Stimulated activated naive B cell treated with anti-CD40 and anti-IgM and Interleukin-4, amounts not matched to agents 10 μg/mL and 1 μg/mL and 100 μg/mL, for 72 hours (primary cell): Measurements from ENCODE around the gene TMEM82.

ENCODE experiments used
- ATAC-seq, 2 donors: fragments of 150-1000 bp; cut with Tn5 transposase; replicated peaks; 2 replicates each; pipeline ENCODE4 v1.10.0; 2021; ENCODE audit warnings: moderate library complexity in 1 of 2
- DNase-seq: peaks from one replicate; pipeline ENCODE4 v3.0.0; 2021
- H3K27ac Mint-ChIP-seq: one replicate; pipeline ENCODE4 v1.8.0; 2022; ENCODE audit warnings: mild to moderate bottlenecking, mixed read lengths
- H3K27me3 Mint-ChIP-seq, 2 donors: one replicate each; pipeline ENCODE4 v1.8.0; 2022; ENCODE audit warnings: mixed read lengths in 2 of 2
- H3K36me3 Mint-ChIP-seq, 2 donors: one replicate each; pipeline ENCODE4 v1.8.0; 2022; ENCODE audit warnings: mixed read lengths in 2 of 2, mild to moderate bottlenecking in 1 of 2
- H3K4me1 Mint-ChIP-seq, 2 donors: one replicate each; pipeline ENCODE4 v1.8.0; 2022; ENCODE audit warnings: mixed read lengths in 2 of 2, mild to moderate bottlenecking in 1 of 2
- H3K4me3 Mint-ChIP-seq, 2 donors: one replicate each; pipeline ENCODE4 v1.8.0; 2022; ENCODE audit warnings: mild to moderate bottlenecking in 2 of 2, mixed read lengths in 2 of 2, moderate library complexity in 1 of 2
- H3K9me3 Mint-ChIP-seq, 2 donors: one replicate each; pipeline ENCODE4 v1.8.0; 2022; ENCODE audit warnings: mixed read lengths in 2 of 2, mild to moderate bottlenecking in 1 of 2

TMEM82 gene

GRCh38 chr1:15749399-15750291 is 7.3 kb downstream of the TMEM82 start:
- H3K4me3 Mint-ChIP-seq: no peak overlapping the region
- H3K9me3 Mint-ChIP-seq: no peaks in the 10 kb centered on the region
- H3K27me3 Mint-ChIP-seq: peaks cover 17 to 35% of the 10 kb centered on the region in 2 donors
- no peaks in the 10 kb centered on the region for H3K4me1 Mint-ChIP-seq
- no peak for DNase-seq
- no peak for ATAC-seq
- H3K36me3 Mint-ChIP-seq: no peaks in the 10 kb centered on the region
- H3K27ac Mint-ChIP-seq: no peak overlapping the region

- peaks cover 0 to under 1% of the 10 kb centered on the region in 2 donors for H3K4me1 Mint-ChIP-seq
- no peak overlapping the region for H3K27ac Mint-ChIP-seq
- no peaks in the 10 kb centered on the region for H3K36me3 Mint-ChIP-seq
- ATAC-seq (no peak), DNase-seq (no peak)
- H3K27me3 Mint-ChIP-seq: peaks cover 25 to 44% of the 10 kb centered on the region in 2 donors
- no peak overlapping the region for H3K4me3 Mint-ChIP-seq
- no peaks in the 10 kb centered on the region for H3K9me3 Mint-ChIP-seq
Observed at GRCh38 chr1:15750924-15751323, 8.6 kb downstream of the TMEM82 start.

- Mint-ChIP-seq H3K4me1 (peaks cover 4 to 9% of the 10 kb centered on the region in 2 donors), H3K36me3 (no peaks in the 10 kb centered on the region), H3K27ac (no peak overlapping the region), H3K27me3 (peaks cover 32 to 47% of the 10 kb centered on the region in 2 donors), H3K9me3 (no peaks in the 10 kb centered on the region), H3K4me3 (no peak overlapping the region)
- ATAC-seq (no peak), DNase-seq (no peak)
Observed at GRCh38 chr1:15751717-15752116, 9.4 kb downstream of the TMEM82 start.

GRCh38 chr1:15753776-15754175 is 11.5 kb downstream of the TMEM82 start:
- H3K27ac Mint-ChIP-seq: no peak overlapping the region
- no peak overlapping the region for H3K4me3 Mint-ChIP-seq
- DNase-seq: no peak
- peaks cover 10 to 24% of the 10 kb centered on the region in 2 donors for H3K4me1 Mint-ChIP-seq
- no peak for ATAC-seq
- no peaks in the 10 kb centered on the region for H3K9me3 Mint-ChIP-seq
- H3K27me3 Mint-ChIP-seq: peaks cover 42 to 56% of the 10 kb centered on the region in 2 donors
- no peaks in the 10 kb centered on the region for H3K36me3 Mint-ChIP-seq

GRCh38 chr1:15755021-15755645 is 12.8 kb downstream of the TMEM82 start:
- no peaks in the 10 kb centered on the region for H3K36me3 Mint-ChIP-seq
- no peak for ATAC-seq
- peaks cover 10 to 29% of the 10 kb centered on the region in 2 donors for H3K4me1 Mint-ChIP-seq
- no peak for DNase-seq
- H3K4me3 Mint-ChIP-seq: no peak overlapping the region
- H3K27me3 Mint-ChIP-seq: peaks cover 49 to 64% of the 10 kb centered on the region in 2 donors
- H3K27ac Mint-ChIP-seq: no peak overlapping the region
- no peaks in the 10 kb centered on the region for H3K9me3 Mint-ChIP-seq

GRCh38 chr1:15755646-15756040 is 13.3 kb downstream of the TMEM82 start:
- ATAC-seq (no peak), DNase-seq (no peak)
- peaks cover 10 to 30% of the 10 kb centered on the region in 2 donors for H3K4me1 Mint-ChIP-seq
- H3K27ac Mint-ChIP-seq: no peak overlapping the region
- no peaks in the 10 kb centered on the region for H3K9me3 Mint-ChIP-seq
- H3K36me3 Mint-ChIP-seq: no peaks in the 10 kb centered on the region
- H3K27me3 Mint-ChIP-seq: peaks cover 52 to 68% of the 10 kb centered on the region in 2 donors
- no peak overlapping the region for H3K4me3 Mint-ChIP-seq

GRCh38 chr1:15756143-15757015 is 14.1 kb downstream of the TMEM82 start:
- Mint-ChIP-seq H3K27ac (no peak overlapping the region), H3K4me1 (peaks cover 10 to 33% of the 10 kb centered on the region in 2 donors), H3K27me3 (peaks cover 53 to 69% of the 10 kb centered on the region in 2 donors), H3K36me3 (no peaks in the 10 kb centered on the region), H3K9me3 (no peaks in the 10 kb centered on the region), H3K4me3 (peak overlapping the region in 1 of 2 donors; percentile 36)
- DNase-seq (no peak), ATAC-seq (no peak)

GRCh38 chr1:15757016-15757543 is 14.8 kb downstream of the TMEM82 start:
- H3K4me1 Mint-ChIP-seq: peaks cover 10 to 33% of the 10 kb centered on the region in 2 donors
- no peak overlapping the region for H3K27ac Mint-ChIP-seq
- DNase-seq (no peak), ATAC-seq (no peak)
- peaks cover 52 to 67% of the 10 kb centered on the region in 2 donors for H3K27me3 Mint-ChIP-seq
- no peaks in the 10 kb centered on the region for H3K36me3 Mint-ChIP-seq
- H3K9me3 Mint-ChIP-seq: no peaks in the 10 kb centered on the region
- H3K4me3 Mint-ChIP-seq: no peak overlapping the region

GRCh38 chr1:15757575-15758342 is 15.5 kb downstream of the TMEM82 start:
- ATAC-seq: no peak
- Mint-ChIP-seq H3K27me3 (peaks cover 56 to 71% of the 10 kb centered on the region in 2 donors), H3K9me3 (no peaks in the 10 kb centered on the region), H3K36me3 (no peaks in the 10 kb centered on the region), H3K27ac (no peak overlapping the region), H3K4me1 (peaks cover 10 to 33% of the 10 kb centered on the region in 2 donors), H3K4me3 (peak overlapping the region; percentile 70 to 78)
- DNase-seq: no peak

- H3K9me3 Mint-ChIP-seq: no peaks in the 10 kb centered on the region
- DNase-seq (no peak), ATAC-seq (peak in 1 of 2 donors; percentile 23)
- no peak within 1 kb of the TSS for H3K27ac Mint-ChIP-seq
- H3K36me3 Mint-ChIP-seq: no peaks in the 10 kb centered on the region
- peak within 1 kb of the TSS; percentile 70 to 78 for H3K4me3 Mint-ChIP-seq
- peaks cover 56 to 69% of the 10 kb centered on the region in 2 donors for H3K27me3 Mint-ChIP-seq
- H3K4me1 Mint-ChIP-seq: peaks cover 10 to 33% of the 10 kb centered on the region in 2 donors
Observed at GRCh38 chr1:15758343-15758931, 16.1 kb downstream of the TMEM82 start, which contains the start of gene FBLIM1. Gene FBLIM1 (plus strand): TSS chr1:15758795. CDS start chr1:15764984, 6,189 bp downstream.

- Mint-ChIP-seq H3K9me3 (no peaks in the 10 kb centered on the region), H3K27ac (no peak overlapping the region), H3K4me3 (peak overlapping the region; percentile 27 to 60), H3K27me3 (peaks cover 58 to 71% of the 10 kb centered on the region in 2 donors), H3K4me1 (peaks cover 10 to 33% of the 10 kb centered on the region in 2 donors), H3K36me3 (no peaks in the 10 kb centered on the region)
- ATAC-seq (peak in 1 of 2 donors; percentile 33), DNase-seq (no peak)
Observed at GRCh38 chr1:15758953-15759661, 16.8 kb downstream of the TMEM82 start.

- no peaks in the 10 kb centered on the region for H3K36me3 Mint-ChIP-seq
- H3K4me3 Mint-ChIP-seq: no peak overlapping the region
- H3K27me3 Mint-ChIP-seq: peaks cover 62 to 79% of the 10 kb centered on the region in 2 donors
- no peak overlapping the region for H3K27ac Mint-ChIP-seq
- H3K9me3 Mint-ChIP-seq: no peaks in the 10 kb centered on the region
- H3K4me1 Mint-ChIP-seq: peaks cover 10 to 33% of the 10 kb centered on the region in 2 donors
- DNase-seq (no peak), ATAC-seq (no peak)
Observed at GRCh38 chr1:15760520-15761211, 18.4 kb downstream of the TMEM82 start.
